ENCODE data around the gene BRD7. TPM values are rescaled to one million over a fixed set of nuclear protein-coding genes. Genes with fewer than 3 reads are reported as not detected.

The BRD7 gene
- polyA plus RNA-seq, 2 of the 4 experiments (the other 2 are of a cell fraction): 60.4 to 94.5 TPM

GRCh38 chr16:50414152-50414551 lies 45.4 kb upstream of the BRD7 start (continued):
- TF ChIP-seq CTCF (IDR thresholded peaks at IDR 0.05) (no peak), FOXS1 (CRISPR knock-in tag; IDR thresholded peaks at IDR 0.05) (no peak), TFCP2L1 (CRISPR knock-in tag; IDR thresholded peaks at IDR 0.05) (no peak)

- Histone ChIP-seq H3K4me1 (no peaks in the 10 kb centered on the region), H3K27ac (no peak overlapping the region), H3K4me2 (no peak overlapping the region), H3K9me3 (peaks cover 11% of the 10 kb centered on the region; the same call in 2 of the 3 replicates), H3K4me3 (no peak overlapping the region)
- no peak for DNase-seq (ENCODE audit: low read depth in 1 of 2, low spot score in 1 of 2)
- ChIA-PET CTCF (no interaction called here), POLR2A (no interaction called here)
- no peak for ATAC-seq
- TF ChIP-seq RNF2 (IDR thresholded peaks at IDR 0.05; ENCODE audit: borderline replicate concordance, low read depth): no peak
- FAIRE-seq: no peak
- whole genome bisulfite sequencing (ENCODE audit: missing lambda C conversion rate): 42% methylated on average over 2 of the region's 2 CpGs
These were observed 42.2 kb upstream of the BRD7 start for GRCh38 chr16:50411034-50411433.

- FAIRE-seq: no peak
- Histone ChIP-seq H3K4me2 (no peak overlapping the region), H3K4me1 (no peaks in the 10 kb centered on the region), H3K27ac (no peak overlapping the region), H3K9me3 (peaks cover 8% of the 10 kb centered on the region; the same call in 1 of the 3 replicates), H3K4me3 (no peak overlapping the region)
- no peak for DNase-seq (ENCODE audit: low read depth in 1 of 2, low spot score in 1 of 2)
- TF ChIP-seq RAD21 (conservative IDR thresholded peaks at IDR 0.05 in 1 of 2, IDR thresholded peaks at IDR 0.05 in 1 of 2): no peak
- TF ChIP-seq BHLHE40 (IDR thresholded peaks at IDR 0.05; ENCODE audit: low read depth, low read length): no peak
- no peak for TF ChIP-seq HMGXB4 (CRISPR knock-in tag; IDR thresholded peaks at IDR 0.05; ENCODE audit: borderline replicate concordance)
- no peak for TF ChIP-seq REST (IDR thresholded peaks at IDR 0.05)
- no peak for TF ChIP-seq ZFP36 (IDR thresholded peaks at IDR 0.05; ENCODE audit: borderline replicate concordance, partially characterized antibody)
- TF ChIP-seq HOXB5 (CRISPR knock-in tag; IDR thresholded peaks at IDR 0.05): no peak
- no peak for TF ChIP-seq GATA3 (IDR thresholded peaks at IDR 0.05; ENCODE audit: borderline replicate concordance)
- ChIA-PET POLR2A (no interaction called here), CTCF (interaction anchor here (0.6 to 1.0 kb wide), 2 partner anchors 11 to 72 kb away, joined by 3 read pairs; no protein-coding TSS in a partner anchor)
- no peak for ATAC-seq
- WGBS (ENCODE audit: missing lambda C conversion rate): 39% methylated on average over 7 of the region's 7 CpGs
These were observed 39.3 kb upstream of the BRD7 start for GRCh38 chr16:50408001-50408561.

GRCh38 chr16:50407351-50407750 lies 38.6 kb upstream of the BRD7 start:
- ChIA-PET CTCF (no interaction called here), POLR2A (no interaction called here)
- Histone ChIP-seq H3K27ac (no peak overlapping the region), H3K4me2 (no peak overlapping the region), H3K9me3 (peaks cover 8% of the 10 kb centered on the region; the same call in 1 of the 3 replicates), H3K4me1 (no peaks in the 10 kb centered on the region), H3K4me3 (no peak overlapping the region)
- DNase-seq (ENCODE audit: low read depth in 1 of 2, low spot score in 1 of 2): no peak
- ATAC-seq: no peak
- no peak for FAIRE-seq
- 29% methylated on average over 4 of the region's 5 CpGs for WGBS (ENCODE audit: missing lambda C conversion rate)
- TF ChIP-seq RARB (CRISPR knock-in tag; IDR thresholded peaks at IDR 0.05) (no peak), MYC (IDR thresholded peaks at IDR 0.05; ENCODE audit: borderline replicate concordance, low read length) (no peak), JUNB (IDR thresholded peaks at IDR 0.05) (no peak), CBX2 (IDR thresholded peaks at IDR 0.05; ENCODE audit: borderline replicate concordance, low read depth) (no peak), ZC3H11A (IDR thresholded peaks at IDR 0.05) (no peak), HOXA7 (CRISPR knock-in tag; IDR thresholded peaks at IDR 0.05) (no peak), RFX5 (IDR thresholded peaks at IDR 0.05) (no peak), HMGXB4 (CRISPR knock-in tag; IDR thresholded peaks at IDR 0.05; ENCODE audit: borderline replicate concordance) (no peak), SMC3 (IDR thresholded peaks at IDR 0.05) (no peak), MAFK (IDR thresholded peaks at IDR 0.05; ENCODE audit: partially characterized antibody) (no peak), TFCP2L1 (CRISPR knock-in tag; IDR thresholded peaks at IDR 0.05) (no peak), NR3C1 (IDR thresholded peaks at IDR 0.05) (no peak), TP53 (CRISPR knock-in tag; IDR thresholded peaks at IDR 0.05) (no peak)

All from A549 (cell line).